Stomach (tissue), 9 donors: ENCODE data around the gene FOSL2. TPM values are rescaled to one million over a fixed set of nuclear protein-coding genes. Genes with fewer than 3 reads are reported as not detected.

ENCODE experiments used
- DNase-seq, 2 donors: peaks; one replicate each; pipeline versions ENCODE4 v3.0.0 to v3.0.0-alpha.2; 2013 to 2019
- H3K27ac ChIP-seq, 5 donors: fragments of 200-600 bp in 4 of 5; sonication (generic) in 4 of 5; one replicate each; pipeline ENCODE4 v1.5.1; 2013 to 2019; ENCODE audit warnings: mild to moderate bottlenecking in 1 of 5, moderate library complexity in 1 of 5
- H3K27me3 ChIP-seq, 3 donors: fragments of 200-600 bp; sonication (generic); one replicate each; pipeline ENCODE4 v1.5.1; 2017 to 2019; ENCODE audit warnings: mixed run types in 1 of 3
- H3K36me3 ChIP-seq, 4 donors: fragments of 200-600 bp; sonication (generic); 1 replicate in 3 of 4; 2 replicates in 1 of 4; pipeline ENCODE4 v1.5.1; 2016 to 2019
- H3K4me1 ChIP-seq, 4 donors: fragments of 200-600 bp; sonication (generic); one replicate each; pipeline ENCODE4 v1.5.1; 2016 to 2019
- H3K4me3 ChIP-seq, 4 donors: fragments of 200-600 bp; sonication (generic) in 3 of 4; one replicate each; pipeline ENCODE4 v1.5.1; 2016 to 2019; ENCODE audit warnings: mild to moderate bottlenecking in 1 of 4
- H3K9me3 ChIP-seq, 4 donors: fragments of 200-600 bp; sonication (generic); one replicate each; pipeline ENCODE4 v1.5.1; 2016 to 2019
- CTCF ChIP-seq, 7 experiments: fragments of 450-650 bp in 4 of 7; fragments of 200-600 bp in 3 of 7; sonication (generic) in 3 of 7; IDR thresholded peaks; one replicate each; pipeline ENCODE4 v1.5.1; 2016 to 2019; ENCODE audit warnings: antibody characterized with exemption in 7 of 7, control low read depth in 2 of 7, mild to moderate bottlenecking in 1 of 7
- EP300 ChIP-seq: sonication (generic); formaldehyde crosslinking; IDR thresholded peaks from one replicate; pipeline ENCODE4 v1.6.1; 2017; ENCODE audit warnings: antibody characterized with exemption
- POLR2A ChIP-seq, 4 donors: fragments of 450-650 bp; IDR thresholded peaks; one replicate each; pipeline ENCODE4 v1.6.1; 2016; ENCODE audit warnings: antibody characterized with exemption in 4 of 4, control low read depth in 2 of 4, mild to moderate bottlenecking in 1 of 4, moderate library complexity in 1 of 4
- POLR2AphosphoS5 ChIP-seq, 3 donors: sonication (generic); formaldehyde crosslinking; IDR thresholded peaks; one replicate each; pipeline ENCODE4 v1.6.1; 2016; ENCODE audit warnings: antibody characterized with exemption in 3 of 3
- WGBS, 5 donors: extraction: QIAGEN DNeasy Blood & Tissue Kit in 3 of 5; methylation state at CpG; one replicate each; pipeline versions ENCODE4 v1.1.5 to v1.1.7; 2013 to 2018; 5-methylcytosine and 5-hydroxymethylcytosine counted together
- intact Hi-C: fragments of 100-400 bp; cut with DNase I; formaldehyde crosslinking; loops from one replicate; pipeline ENCODE4 v1.15.1; 2023; ENCODE audit warnings: low total_unique reads
- polyA plus RNA-seq, 3 donors: library from polyadenylated mRNA; stranded (reverse); fragments of 200-250 nt; gene quantifications; one replicate each; pipeline ENCODE4 v1.2.3, GENCODE V29; 2013
- total RNA-seq, 5 donors: library from RNA; depleted of rRNA; stranded (reverse); fragments of >200 nt; gene quantifications; one replicate each; pipeline versions ENCODE4 v1.1.0 to v1.2.3, GENCODE V29; 2014 to 2016
- donor health status: healthy with polysubstance abuse.
- donor health status: Bipolar disorder and iron deficiency.
- donor health status: healthy.

Gene FOSL2
- total and polyA plus RNA-seq, 8 donors, result 24.4 to 227 (median 71.2) TPM

GRCh38 chr2:28358668-28359201 is 33.9 kb upstream of the FOSL2 start:
- no peak for DNase-seq
- no peaks in the 10 kb centered on the region for H3K27me3 ChIP-seq
- H3K36me3 ChIP-seq, result no peaks in the 10 kb centered on the region
- H3K4me3 ChIP-seq, result no peak overlapping the region
- intact Hi-C loops, result no loop called here
- H3K4me1 ChIP-seq, result peaks cover 31 to 71% (median 48%) of the 10 kb centered on the region in 4 donors
- WGBS, 5 donors, result 73 to 76% (median 75%) methylated on average over 7 of the region's 7 CpGs
- TF ChIP-seq EP300, result no peak
- no peak for TF ChIP-seq POLR2A (IDR thresholded peaks at IDR 0.05)
- no peak for TF ChIP-seq CTCF (IDR thresholded peaks at IDR 0.05)
- TF ChIP-seq POLR2AphosphoS5 (IDR thresholded peaks at IDR 0.05), result no peak
- H3K27ac ChIP-seq, result peak overlapping the region; percentile 61 to 81 (median 73)
- no peaks in the 10 kb centered on the region for H3K9me3 ChIP-seq

- peak; percentile 84 to 93 for DNase-seq
- H3K4me1 ChIP-seq, result peaks cover 31 to 78% (median 51%) of the 10 kb centered on the region in 4 donors
- intact Hi-C loops, result no loop called here
- no peaks in the 10 kb centered on the region for H3K27me3 ChIP-seq
- H3K4me3 ChIP-seq, result no peak overlapping the region
- TF ChIP-seq POLR2AphosphoS5 (IDR thresholded peaks at IDR 0.05), result peak in 2 of 3 donors; percentile 66 to 75
- no peak for TF ChIP-seq EP300
- H3K27ac ChIP-seq, result peak overlapping the region; percentile 61 to 81 (median 73)
- no peaks in the 10 kb centered on the region for H3K9me3 ChIP-seq
- WGBS, 5 donors, result 44 to 70% (median 52%) methylated on average over 23 to 28 of the region's 28 CpGs
- no peaks in the 10 kb centered on the region for H3K36me3 ChIP-seq
Observed at GRCh38 chr2:28359222-28360057, 33.2 kb upstream of the FOSL2 start.

- H3K9me3 ChIP-seq, result no peaks in the 10 kb centered on the region
- H3K27me3 ChIP-seq, result no peaks in the 10 kb centered on the region
- TF ChIP-seq POLR2AphosphoS5 (IDR thresholded peaks at IDR 0.05) (no peak), POLR2A (IDR thresholded peaks at IDR 0.05) (no peak), EP300 (no peak), CTCF (IDR thresholded peaks at IDR 0.05) (no peak)
- peaks cover 30 to 83% (median 53%) of the 10 kb centered on the region in 4 donors for H3K4me1 ChIP-seq
- DNase-seq, result peak in 1 of 2 donors; percentile 50
- peak overlapping the region; percentile 61 to 81 (median 73) for H3K27ac ChIP-seq
- intact Hi-C loops, result no loop called here
- no peak overlapping the region for H3K4me3 ChIP-seq
- WGBS, 5 donors, result 82 to 86% (median 84%) methylated on average over 8 to 16 of the region's 16 CpGs
- H3K36me3 ChIP-seq, result no peaks in the 10 kb centered on the region
Observed at GRCh38 chr2:28360058-28360717, 32.5 kb upstream of the FOSL2 start.

- TF ChIP-seq EP300, result no peak
- peak in 1 of 3 donors; percentile 4 for TF ChIP-seq POLR2AphosphoS5 (IDR thresholded peaks at IDR 0.05)
- intact Hi-C loops, result no loop called here
- WGBS, 5 donors, result 83 to 89% (median 85%) methylated on average over 9 to 12 of the region's 12 CpGs
Observed at GRCh38 chr2:28360718-28361293, 31.9 kb upstream of the FOSL2 start.

More at GRCh38 chr2:28360718-28361293, 31.9 kb upstream of the FOSL2 start:
- DNase-seq, result peak in 1 of 2 donors; percentile 51
- Histone ChIP-seq H3K9me3 (no peaks in the 10 kb centered on the region), H3K36me3 (no peaks in the 10 kb centered on the region), H3K4me1 (peaks cover 30 to 83% (median 51%) of the 10 kb centered on the region in 4 donors), H3K27me3 (no peaks in the 10 kb centered on the region), H3K4me3 (no peak overlapping the region), H3K27ac (peak overlapping the region in 4 of 5 donors; percentile 65 to 81 (median 75))
